OCI-LY1 (cell line): Measurements from ENCODE around the gene RIOK1.

Source experiments
- H2AFZ ChIP-seq: fragments of 200-600 bp; sonication (generic), shearing (Covaris generic); 2 replicates; pipeline ENCODE4 v1.6.0; 2014; ENCODE audit warnings: antibody characterized with exemption, mild to moderate bottlenecking, low read length
- H3F3A ChIP-seq: fragments of 200-600 bp; sonication (generic), shearing (Covaris generic); 2 replicates; pipeline ENCODE4 v1.6.0; 2014; ENCODE audit warnings: mild to moderate bottlenecking, antibody characterized with exemption, low read length, moderate library complexity; ENCODE audit not compliant: insufficient read depth
- H3K27ac ChIP-seq: fragments of 200-600 bp; sonication (generic); 2 replicates; pipeline ENCODE4 v1.5.1; 2014; ENCODE audit warnings: low read length, mixed run types, mild to moderate bottlenecking, low read depth; ENCODE audit not compliant: poor library complexity, severe bottlenecking
- H3K27me3 ChIP-seq: fragments of 200-600 bp; sonication (generic); 2 replicates; pipeline ENCODE4 v1.6.0; 2014; ENCODE audit warnings: antibody characterized with exemption, mild to moderate bottlenecking, low read length, moderate library complexity; ENCODE audit not compliant: insufficient read depth
- H3K36me3 ChIP-seq: fragments of 200-600 bp; sonication (generic); 2 replicates; pipeline ENCODE4 v1.6.1; 2014; ENCODE audit warnings: mild to moderate bottlenecking, antibody characterized with exemption, low read length, moderate library complexity, mixed read lengths; ENCODE audit not compliant: insufficient read depth
- H3K4me1 ChIP-seq: fragments of 200-600 bp; sonication (generic); 2 replicates; pipeline ENCODE4 v1.5.1; 2014; ENCODE audit warnings: mild to moderate bottlenecking, low read length, moderate library complexity; ENCODE audit not compliant: insufficient read depth, severe bottlenecking
- H3K4me2 ChIP-seq: fragments of 200-600 bp; sonication (generic), shearing (Covaris generic); 2 replicates; pipeline ENCODE4 v1.6.1; 2014; ENCODE audit warnings: low read length
- H3K4me3 ChIP-seq: fragments of 200-600 bp; sonication (generic); 2 replicates; pipeline ENCODE4 v1.5.1; 2014; ENCODE audit warnings: low read length, low read depth, mild to moderate bottlenecking, mixed read lengths; ENCODE audit not compliant: poor library complexity, severe bottlenecking
- H3K79me2 ChIP-seq: fragments of 200-600 bp; shearing (Covaris generic); 2 replicates; pipeline ENCODE4 v1.6.1; 2016; ENCODE audit warnings: mixed run types, low read length, mixed read lengths; ENCODE audit not compliant: insufficient read depth
- H3K9ac ChIP-seq: fragments of 200-600 bp; sonication (generic), shearing (Covaris generic); 2 replicates; pipeline ENCODE4 v1.6.1; 2014; ENCODE audit warnings: mild to moderate bottlenecking, low read length, mixed read lengths
- H3K9me2 ChIP-seq: fragments of 200-600 bp; sonication (generic), shearing (Covaris generic); 2 replicates; pipeline ENCODE4 v1.6.1; 2014; ENCODE audit warnings: low read depth, mild to moderate bottlenecking, low read length, mixed read lengths
- H3K9me3 ChIP-seq: fragments of 200-600 bp; shearing (Covaris generic); 2 replicates; pipeline ENCODE4 v1.6.1; 2014; ENCODE audit warnings: low read length, mixed read lengths
- H4K20me1 ChIP-seq: fragments of 200-600 bp; sonication (generic), shearing (Covaris generic); 2 replicates; pipeline ENCODE4 v1.6.0; 2016; ENCODE audit warnings: mild to moderate bottlenecking, low read length; ENCODE audit not compliant: insufficient read depth
- CTCF ChIP-seq: fragments of 200-600 bp; sonication (generic), shearing (Covaris generic); IDR thresholded peaks from 2 replicates; pipeline ENCODE4 v1.5.1; 2017; ENCODE audit warnings: mild to moderate bottlenecking, antibody characterized with exemption, low read length, moderate library complexity, mixed read lengths
- EZH2 ChIP-seq: fragments of 200-600 bp; sonication (generic), shearing (Covaris generic); IDR thresholded peaks from 2 replicates; pipeline ENCODE4 v1.8.0; 2017; ENCODE audit warnings: borderline replicate concordance, mixed run types, mild to moderate bottlenecking, antibody characterized with exemption, low read length, moderate library complexity, mixed read lengths

Gene RIOK1

GRCh38 chr6:7413151-7413823 lies 23.7 kb downstream of the RIOK1 start:
- Histone ChIP-seq H3K4me3 (no peak overlapping the region), H3K9me2 (no peaks in the 10 kb centered on the region), H3K4me2 (no peak overlapping the region), H3K27me3 (no peaks in the 10 kb centered on the region), H4K20me1 (no peaks in the 10 kb centered on the region), H3K9me3 (no peaks in the 10 kb centered on the region), H3K4me1 (no peaks in the 10 kb centered on the region), H3K27ac (no peak overlapping the region), H3K36me3 (peaks cover 87% of the 10 kb centered on the region), H3F3A (no peaks in the 10 kb centered on the region), H3K9ac (no peak overlapping the region), H3K79me2 (no peaks in the 10 kb centered on the region), H2AFZ (no peak overlapping the region)
- TF ChIP-seq EZH2 (no peak), CTCF (no peak)

- H3K9ac ChIP-seq, result no peak overlapping the region
- H3K4me2 ChIP-seq, result no peak overlapping the region
- no peak overlapping the region for H3K4me3 ChIP-seq
- TF ChIP-seq EZH2 (no peak), CTCF (no peak)
- H3F3A ChIP-seq, result no peaks in the 10 kb centered on the region
- no peaks in the 10 kb centered on the region for H3K4me1 ChIP-seq
- H3K27ac ChIP-seq, result no peak overlapping the region
- H4K20me1 ChIP-seq, result no peaks in the 10 kb centered on the region
- H3K27me3 ChIP-seq, result no peaks in the 10 kb centered on the region
- H3K9me3 ChIP-seq, result no peaks in the 10 kb centered on the region
- H3K9me2 ChIP-seq, result no peaks in the 10 kb centered on the region
- H3K79me2 ChIP-seq, result no peaks in the 10 kb centered on the region
- H2AFZ ChIP-seq, result no peak overlapping the region
- peaks cover 97% of the 10 kb centered on the region for H3K36me3 ChIP-seq
These were observed 25.2 kb downstream of the RIOK1 start for GRCh38 chr6:7414811-7415210.

GRCh38 chr6:7417684-7418083 lies 28.1 kb downstream of the RIOK1 start:
- Histone ChIP-seq H3K9me2 (no peaks in the 10 kb centered on the region), H3K79me2 (no peaks in the 10 kb centered on the region), H3F3A (no peaks in the 10 kb centered on the region), H3K4me3 (no peak overlapping the region), H2AFZ (no peak overlapping the region), H3K9me3 (no peaks in the 10 kb centered on the region), H3K27me3 (no peaks in the 10 kb centered on the region), H3K36me3 (peaks cover 68% of the 10 kb centered on the region), H3K4me1 (no peaks in the 10 kb centered on the region), H4K20me1 (no peaks in the 10 kb centered on the region), H3K27ac (no peak overlapping the region), H3K9ac (no peak overlapping the region), H3K4me2 (no peak overlapping the region)
- TF ChIP-seq CTCF, result no peak
- no peak for TF ChIP-seq EZH2
